ENCODE data around the gene OTP. TPM values are rescaled to one million over a fixed set of nuclear protein-coding genes. Genes with fewer than 3 reads are reported as not detected.

OTP gene
- total and polyA plus RNA-seq, 2 experiments from 2014 or later = not detected

- no peaks in the 10 kb centered on the region for H3K9me2 ChIP-seq (replicated peaks; ENCODE audit: insufficient read depth)
- 84% methylated on average over 1 of the region's 1 CpG for WGBS (ENCODE audit: low lambda C conversion rate, missing lambda C conversion rate)
- H3K9me3 ChIP-seq (ENCODE audit: low read depth) = no peaks in the 10 kb centered on the region
These were observed 31.2 kb upstream of the OTP start for GRCh38 chr5:77669677-77670076.

DNA sequence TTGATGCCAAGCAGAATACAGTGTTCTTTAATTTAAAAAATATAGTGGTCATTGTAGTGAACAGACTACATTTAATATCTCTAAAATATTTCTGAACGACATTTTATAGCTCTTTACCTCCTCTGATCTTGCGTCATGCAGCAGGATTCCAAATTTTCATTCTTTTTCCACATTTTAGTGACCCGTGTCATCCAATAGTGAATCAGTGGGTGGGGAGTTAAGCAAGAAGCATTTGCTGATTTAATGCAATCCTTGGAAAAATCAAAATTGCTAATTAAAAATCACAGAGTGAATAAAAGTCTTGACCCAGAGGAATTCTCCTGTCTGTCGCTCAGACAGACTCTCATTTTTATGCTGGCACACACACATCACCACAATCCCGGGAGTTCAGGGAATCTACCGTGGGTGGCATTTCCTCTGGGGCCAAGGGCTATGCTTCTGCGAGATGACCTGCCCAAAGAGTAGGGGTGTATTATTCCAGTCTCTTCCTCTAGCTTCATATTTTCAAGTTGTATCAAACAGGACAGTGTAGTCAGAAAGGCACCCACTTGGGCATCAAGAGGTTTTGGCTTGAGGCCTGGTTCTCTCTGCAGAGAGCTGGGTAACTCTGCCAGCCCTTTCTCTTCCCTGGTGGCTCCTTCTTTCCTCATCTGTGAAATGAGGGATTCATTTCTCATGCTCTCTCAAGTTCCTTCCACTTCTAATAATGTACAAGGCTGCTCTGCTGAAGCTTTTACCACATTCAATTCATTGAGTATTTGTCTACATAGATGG, 24.8 kb upstream of the OTP start:
- 81% methylated on average over 7 of the region's 7 CpGs for WGBS (ENCODE audit: low lambda C conversion rate, missing lambda C conversion rate)
- no peak overlapping the region for H3K27ac ChIP-seq
- no peak overlapping the region for H3K4me3 ChIP-seq
- H3K36me3 ChIP-seq (replicated peaks; ENCODE audit: insufficient read depth, low read depth) = no peaks in the 10 kb centered on the region
- H4K20me1 ChIP-seq (ENCODE audit: insufficient read depth, poor library complexity, severe bottlenecking) = no peaks in the 10 kb centered on the region
- no peaks in the 10 kb centered on the region for H3K4me1 ChIP-seq (ENCODE audit: insufficient read depth)
- no peaks in the 10 kb centered on the region for H3K9me2 ChIP-seq (replicated peaks; ENCODE audit: insufficient read depth)
- H3K4me2 ChIP-seq = no peak overlapping the region
- no peak for TF ChIP-seq EZH2 (IDR thresholded peaks at IDR 0.05; ENCODE audit: borderline replicate concordance)
- no peak overlapping the region for H2AFZ ChIP-seq
- H3K27me3 ChIP-seq = peaks cover 3% of the 10 kb centered on the region
- no peaks in the 10 kb centered on the region for H3K9me3 ChIP-seq (ENCODE audit: low read depth)
- no peak for DNase-seq (ENCODE audit: low spot score)
- no peaks in the 10 kb centered on the region for H3K79me2 ChIP-seq

More at GRCh38 chr5:77669677-77670076, 31.2 kb upstream of the OTP start:
- Histone ChIP-seq H3K4me1 (ENCODE audit: insufficient read depth) (no peaks in the 10 kb centered on the region), H3K36me3 (replicated peaks; ENCODE audit: insufficient read depth, low read depth) (no peaks in the 10 kb centered on the region), H4K20me1 (ENCODE audit: insufficient read depth, poor library complexity, severe bottlenecking) (no peaks in the 10 kb centered on the region), H2AFZ (no peak overlapping the region), H3K4me3 (no peak overlapping the region), H3K79me2 (no peaks in the 10 kb centered on the region), H3K4me2 (no peak overlapping the region), H3K27me3 (peaks cover 7% of the 10 kb centered on the region), H3K27ac (no peak overlapping the region)
- no peak for DNase-seq (ENCODE audit: low spot score)
- no peak for TF ChIP-seq EZH2 (IDR thresholded peaks at IDR 0.05; ENCODE audit: borderline replicate concordance)

DNA sequence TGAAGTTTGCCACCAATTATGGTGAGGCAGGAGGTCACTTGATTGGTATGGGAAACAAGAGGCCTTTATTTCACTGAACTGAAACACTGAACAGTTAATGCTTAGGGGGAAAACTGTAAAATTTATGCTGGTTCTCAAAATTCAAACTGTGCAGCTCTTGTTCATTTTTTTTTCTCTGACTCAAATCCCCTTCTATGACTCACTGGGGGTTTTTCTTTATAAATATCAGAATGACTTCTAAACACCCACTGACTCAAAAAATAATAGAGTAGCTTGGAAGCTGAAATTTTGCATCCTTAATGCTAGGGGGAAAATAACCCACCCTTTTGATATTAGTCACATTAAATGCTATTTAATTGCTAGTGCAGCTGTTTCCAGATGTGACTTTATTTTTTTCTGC, 24.1 kb upstream of the OTP start:
- no peaks in the 10 kb centered on the region for H3K36me3 ChIP-seq (replicated peaks; ENCODE audit: insufficient read depth, low read depth)
- no peak overlapping the region for H2AFZ ChIP-seq
- H3K27me3 ChIP-seq = peaks cover 5% of the 10 kb centered on the region
- no peaks in the 10 kb centered on the region for H3K9me3 ChIP-seq (ENCODE audit: low read depth)
- H3K4me3 ChIP-seq = no peak overlapping the region
- no peaks in the 10 kb centered on the region for H3K9me2 ChIP-seq (replicated peaks; ENCODE audit: insufficient read depth)
- TF ChIP-seq EZH2 (IDR thresholded peaks at IDR 0.05; ENCODE audit: borderline replicate concordance) (no peak), EZH2phosphoT487 (IDR thresholded peaks at IDR 0.05; ENCODE audit: low read depth, severe bottlenecking, unreplicated experiment) (no peak)
- TF ChIP-seq, protein P1, sequence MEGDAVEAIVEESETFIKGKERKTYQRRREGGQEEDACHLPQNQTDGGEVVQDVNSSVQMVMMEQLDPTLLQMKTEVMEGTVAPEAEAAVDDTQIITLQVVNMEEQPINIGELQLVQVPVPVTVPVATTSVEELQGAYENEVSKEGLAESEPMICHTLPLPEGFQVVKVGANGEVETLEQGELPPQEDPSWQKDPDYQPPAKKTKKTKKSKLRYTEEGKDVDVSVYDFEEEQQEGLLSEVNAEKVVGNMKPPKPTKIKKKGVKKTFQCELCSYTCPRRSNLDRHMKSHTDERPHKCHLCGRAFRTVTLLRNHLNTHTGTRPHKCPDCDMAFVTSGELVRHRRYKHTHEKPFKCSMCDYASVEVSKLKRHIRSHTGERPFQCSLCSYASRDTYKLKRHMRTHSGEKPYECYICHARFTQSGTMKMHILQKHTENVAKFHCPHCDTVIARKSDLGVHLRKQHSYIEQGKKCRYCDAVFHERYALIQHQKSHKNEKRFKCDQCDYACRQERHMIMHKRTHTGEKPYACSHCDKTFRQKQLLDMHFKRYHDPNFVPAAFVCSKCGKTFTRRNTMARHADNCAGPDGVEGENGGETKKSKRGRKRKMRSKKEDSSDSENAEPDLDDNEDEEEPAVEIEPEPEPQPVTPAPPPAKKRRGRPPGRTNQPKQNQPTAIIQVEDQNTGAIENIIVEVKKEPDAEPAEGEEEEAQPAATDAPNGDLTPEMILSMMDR (IDR thresholded peaks at IDR 0.05; ENCODE audit: poor library complexity) = no peak
- H4K20me1 ChIP-seq (ENCODE audit: insufficient read depth, poor library complexity, severe bottlenecking) = no peaks in the 10 kb centered on the region
- H3K27ac ChIP-seq = no peak overlapping the region
- H3K79me2 ChIP-seq = no peaks in the 10 kb centered on the region
- H3K4me1 ChIP-seq (ENCODE audit: insufficient read depth) = no peaks in the 10 kb centered on the region
- no peak for DNase-seq (ENCODE audit: low spot score)
- H3K4me2 ChIP-seq = no peak overlapping the region

DNA sequence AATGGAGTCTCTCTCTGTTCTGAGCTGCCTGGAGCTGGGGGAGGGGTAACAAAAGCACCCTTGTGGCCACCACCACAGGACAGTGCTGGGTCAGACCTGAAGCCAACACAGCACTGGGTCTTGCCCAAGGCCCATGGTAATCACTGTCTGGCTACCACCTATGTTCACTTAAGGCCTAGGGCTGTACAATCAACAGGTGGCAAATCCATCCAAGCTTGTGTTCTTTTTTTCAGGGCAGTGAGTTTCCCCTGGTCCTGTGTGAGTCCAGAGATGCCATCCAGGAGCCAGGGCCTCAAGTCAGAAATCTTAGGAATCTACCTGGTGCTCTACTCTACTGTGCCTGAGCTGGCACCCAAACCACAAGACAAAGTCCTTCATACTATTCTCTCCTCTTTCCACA, 20.1 kb upstream of the OTP start:
- Histone ChIP-seq H3K27me3 (peaks cover 10% of the 10 kb centered on the region), H3K27ac (no peak overlapping the region)
- TF ChIP-seq EZH2phosphoT487 (IDR thresholded peaks at IDR 0.05; ENCODE audit: low read depth, severe bottlenecking, unreplicated experiment) (no peak), EZH2 (IDR thresholded peaks at IDR 0.05; ENCODE audit: borderline replicate concordance) (no peak)
- TF ChIP-seq, protein P1 (IDR thresholded peaks at IDR 0.05; ENCODE audit: poor library complexity) = no peak

More for the DNA sequence above, 20.1 kb upstream of the OTP start:
- H3K36me3 ChIP-seq (replicated peaks; ENCODE audit: insufficient read depth, low read depth) = no peaks in the 10 kb centered on the region
- H3K4me1 ChIP-seq (ENCODE audit: insufficient read depth) = no peaks in the 10 kb centered on the region
- DNase-seq (ENCODE audit: low spot score) = no peak
- H3K4me2 ChIP-seq = no peak overlapping the region
- H3K9me3 ChIP-seq (ENCODE audit: low read depth) = no peaks in the 10 kb centered on the region
- H3K4me3 ChIP-seq = no peak overlapping the region
- H2AFZ ChIP-seq = no peak overlapping the region
- H3K9me2 ChIP-seq (replicated peaks; ENCODE audit: insufficient read depth) = no peaks in the 10 kb centered on the region
- no peaks in the 10 kb centered on the region for H4K20me1 ChIP-seq (ENCODE audit: insufficient read depth, poor library complexity, severe bottlenecking)
- no peaks in the 10 kb centered on the region for H3K79me2 ChIP-seq

Data from hepatocyte (in vitro differentiated cells).